Smooth muscle cell of the pulmonary artery (primary cell): ENCODE measurements around the gene TRERF1. TPM values are rescaled to one million over a fixed set of nuclear protein-coding genes. Genes with fewer than 3 reads are reported as not detected.

ENCODE experiments used
- total RNA-seq: library from RNA; depleted of rRNA; stranded (reverse); fragments of >200 nt; gene quantifications from 2 replicates; pipeline ENCODE4 v1.2.3, GENCODE V29; 2014

TRERF1 gene
- total RNA-seq: 5.4 and 6.2 TPM in 2 replicates

GRCh38 chr6:42451333-42452170 lies at the start of gene TRERF1:
TSS of gene TRERF1 (minus strand) at chr6:42451926. CDS start at chr6:42269590, 182,336 bp downstream.

GRCh38 chr6:42217519-42218367 lies 234.0 kb downstream of the TRERF1 start, which contains the start of gene MRPS10:
TSS of gene MRPS10 (minus strand) at chr6:42217861. CDS start at chr6:42217849, 12 bp downstream.

Other genes starting within 250 kb of the TRERF1 start
- 32.8 and 36.2 TPM in 2 replicates for gene MRPS10, start 234.1 kb downstream of the TRERF1 start, total RNA-seq
- 27.7 and 34.8 TPM in 2 replicates for gene UBR2, start 112.1 kb upstream of the TRERF1 start, total RNA-seq